ENCODE measurements around the gene BIRC7.
A peak's percentile ranks its signal among the peaks of the same experiment; 100 is the strongest.

BIRC7 gene

DNA sequence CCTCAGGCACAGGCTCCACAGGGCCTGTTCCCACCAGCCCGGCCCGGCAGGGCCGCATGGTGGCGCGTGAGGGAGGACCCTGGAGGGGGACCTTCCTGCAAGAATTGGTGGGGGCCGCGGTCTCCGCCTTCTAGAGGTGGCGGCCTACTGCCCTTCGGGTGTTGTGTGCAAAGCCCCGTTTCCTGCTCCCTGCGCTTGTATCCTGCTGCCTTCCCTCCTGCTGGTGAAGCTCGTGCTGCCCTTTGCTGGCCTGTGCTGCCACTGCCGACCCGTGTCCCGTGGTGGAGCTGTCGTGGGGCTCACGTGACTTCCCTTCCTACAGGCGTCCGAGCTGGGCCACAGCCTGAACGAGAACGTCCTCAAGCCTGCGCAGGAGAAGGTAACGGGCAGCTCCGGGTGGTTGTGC lies 48.8 kb downstream of the BIRC7 start:
- peak; percentile 22 for DNase-seq

GRCh38 chr20:63284981-63285524 lies 49.3 kb downstream of the BIRC7 start:
- peak; percentile 17 for DNase-seq

GRCh38 chr20:63285636-63286615 lies 50.2 kb downstream of the BIRC7 start:
- peak; percentile 21 for DNase-seq

DNA sequence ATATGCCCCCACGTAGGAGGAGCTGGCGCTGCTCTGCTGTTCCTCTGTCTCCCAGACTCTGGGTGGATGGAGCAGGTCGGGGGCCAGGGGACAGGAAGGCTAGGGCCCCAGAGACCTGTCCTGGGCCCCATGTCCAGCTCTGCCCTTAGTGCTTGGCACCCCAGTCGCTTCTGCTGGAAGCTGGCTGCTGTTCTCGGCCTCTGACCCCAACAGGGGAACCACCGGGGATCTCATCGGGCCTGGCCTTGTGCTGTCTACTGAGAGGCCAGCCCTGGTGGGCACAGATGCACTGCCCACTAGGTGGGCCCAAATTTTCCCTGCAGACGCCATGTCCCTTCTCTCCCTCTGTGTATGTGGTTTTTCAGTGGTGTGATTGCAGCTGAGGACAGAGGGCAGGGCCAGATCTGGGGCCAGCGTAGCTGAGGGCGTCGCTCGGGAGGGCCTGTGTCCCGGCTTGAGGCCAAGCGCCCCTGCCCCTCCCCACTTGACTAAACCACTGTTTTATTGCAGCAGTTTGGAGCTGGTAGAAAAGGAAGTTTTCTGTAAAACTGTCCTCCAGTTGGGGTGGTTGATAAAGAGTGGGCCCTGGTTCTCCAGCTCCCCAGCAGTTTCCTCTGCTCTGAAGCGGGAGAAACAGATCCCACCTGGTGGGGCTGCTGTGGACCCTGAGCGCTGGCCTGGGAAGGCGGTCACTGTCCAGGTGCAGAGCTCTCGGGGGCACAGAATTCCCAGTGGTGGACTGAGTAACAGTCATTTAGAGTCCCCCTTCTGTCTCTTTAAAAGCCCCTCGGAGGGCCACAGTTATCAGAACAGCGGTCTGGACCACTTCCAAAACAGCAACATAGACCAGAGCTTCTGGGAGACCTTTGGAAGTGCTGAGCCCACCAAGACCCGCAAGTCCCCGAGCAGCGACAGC lies 51.3 kb downstream of the BIRC7 start:
- DNase-seq: peak; percentile 26

GRCh38 chr20:63287697-63288580 lies 52.2 kb downstream of the BIRC7 start:
- DNase-seq: peak; percentile 37

- DNase-seq: no peak
Measured at GRCh38 chr20:63288581-63289251, 53.0 kb downstream of the BIRC7 start.

- no peak for DNase-seq
Measured at GRCh38 chr20:63289311-63290135, 53.8 kb downstream of the BIRC7 start.
